ENCODE data around the gene CARS1. TPM values are rescaled to one million over a fixed set of nuclear protein-coding genes. Genes with fewer than 3 reads are reported as not detected.

CARS1 gene
- total RNA-seq, 1 experiment from 2014 or later: 67.6 TPM

- H3K27ac Mint-ChIP-seq (ENCODE audit: unreplicated experiment): no peak overlapping the region
- no peak for TF ChIP-seq CTCF (IDR thresholded peaks at IDR 0.05; ENCODE audit: unreplicated experiment)
- no peaks in the 10 kb centered on the region for H3K9me3 Mint-ChIP-seq (ENCODE audit: low read depth, unreplicated experiment)
- no peak overlapping the region for H3K4me3 Mint-ChIP-seq (ENCODE audit: low read depth, unreplicated experiment)
- CTCF ChIA-PET: no interaction called here
- intact Hi-C loops (cut with micrococcal nuclease; ENCODE audit: unreplicated experiment): no loop called here
- H3K4me1 Mint-ChIP-seq (ENCODE audit: low read depth, unreplicated experiment): peaks cover 14% of the 10 kb centered on the region
- peaks cover 20% of the 10 kb centered on the region for H3K27me3 Mint-ChIP-seq (ENCODE audit: unreplicated experiment)
- no peak for DNase-seq
- H3K36me3 Mint-ChIP-seq (ENCODE audit: insufficient read depth, unreplicated experiment): peaks cover 5% of the 10 kb centered on the region
- BruUV-seq (replicated peaks): no TSS peak
Measured at GRCh38 chr11:3099178-3099577, 42.0 kb upstream of the CARS1 start.

- H3K27me3 Mint-ChIP-seq (ENCODE audit: unreplicated experiment): peaks cover 20% of the 10 kb centered on the region
- BruUV-seq (replicated peaks): no TSS peak
- no peak overlapping the region for H3K27ac Mint-ChIP-seq (ENCODE audit: unreplicated experiment)
- DNase-seq: no peak
- peaks cover 5% of the 10 kb centered on the region for H3K36me3 Mint-ChIP-seq (ENCODE audit: insufficient read depth, unreplicated experiment)
- no peak for TF ChIP-seq CTCF (IDR thresholded peaks at IDR 0.05; ENCODE audit: unreplicated experiment)
- CTCF ChIA-PET: no interaction called here
- H3K4me1 Mint-ChIP-seq (ENCODE audit: low read depth, unreplicated experiment): peaks cover 17% of the 10 kb centered on the region
- intact Hi-C loops (cut with micrococcal nuclease; ENCODE audit: unreplicated experiment): no loop called here
- no peaks in the 10 kb centered on the region for H3K9me3 Mint-ChIP-seq (ENCODE audit: low read depth, unreplicated experiment)
- H3K4me3 Mint-ChIP-seq (ENCODE audit: low read depth, unreplicated experiment): no peak overlapping the region
Measured at GRCh38 chr11:3096909-3097530, 39.8 kb upstream of the CARS1 start.

GRCh38 chr11:3095712-3096361 is 38.6 kb upstream of the CARS1 start:
- no peak for DNase-seq
- H3K36me3 Mint-ChIP-seq (ENCODE audit: insufficient read depth, unreplicated experiment): peaks cover 5% of the 10 kb centered on the region
- no peaks in the 10 kb centered on the region for H3K9me3 Mint-ChIP-seq (ENCODE audit: low read depth, unreplicated experiment)
- H3K4me3 Mint-ChIP-seq (ENCODE audit: low read depth, unreplicated experiment): no peak overlapping the region
- no peak for TF ChIP-seq CTCF (IDR thresholded peaks at IDR 0.05; ENCODE audit: unreplicated experiment)
- no peak overlapping the region for H3K27ac Mint-ChIP-seq (ENCODE audit: unreplicated experiment)
- intact Hi-C loops (cut with micrococcal nuclease; ENCODE audit: unreplicated experiment): no loop called here
- CTCF ChIA-PET: interaction anchor here (0.7 kb wide), 1 partner anchor 57 kb away, joined by 3 read pairs; no protein-coding TSS in a partner anchor
- peaks cover 21% of the 10 kb centered on the region for H3K4me1 Mint-ChIP-seq (ENCODE audit: low read depth, unreplicated experiment)
- H3K27me3 Mint-ChIP-seq (ENCODE audit: unreplicated experiment): peaks cover 20% of the 10 kb centered on the region
- BruUV-seq (replicated peaks): no TSS peak

GRCh38 chr11:3094223-3094824 is 37.1 kb upstream of the CARS1 start:
- CTCF ChIA-PET: no interaction called here
- Mint-ChIP-seq H3K27me3 (ENCODE audit: unreplicated experiment) (peaks cover 20% of the 10 kb centered on the region), H3K27ac (ENCODE audit: unreplicated experiment) (no peak overlapping the region), H3K4me3 (ENCODE audit: low read depth, unreplicated experiment) (no peak overlapping the region), H3K36me3 (ENCODE audit: insufficient read depth, unreplicated experiment) (peaks cover 5% of the 10 kb centered on the region), H3K9me3 (ENCODE audit: low read depth, unreplicated experiment) (no peaks in the 10 kb centered on the region), H3K4me1 (ENCODE audit: low read depth, unreplicated experiment) (peaks cover 21% of the 10 kb centered on the region)
- TF ChIP-seq CTCF (IDR thresholded peaks at IDR 0.05; ENCODE audit: unreplicated experiment): no peak
- no peak for DNase-seq
- BruUV-seq (replicated peaks): no TSS peak
- intact Hi-C loops (cut with micrococcal nuclease; ENCODE audit: unreplicated experiment): no loop called here
